Neutrophil (primary cell): ENCODE measurements around the gene CYBC1.

ENCODE experiments used
- H3K27ac ChIP-seq: fragments of 200-600 bp; sonication (generic); 2 replicates; pipeline ENCODE4 v1.5.1; 2016; ENCODE audit warnings: mild to moderate bottlenecking, moderate library complexity
- H3K27me3 ChIP-seq: fragments of 200-600 bp; sonication (generic); 2 replicates; pipeline ENCODE4 v1.6.0; 2016; ENCODE audit warnings: mild to moderate bottlenecking
- H3K36me3 ChIP-seq: fragments of 200-600 bp; sonication (generic); 2 replicates; pipeline ENCODE4 v1.5.1; 2017
- H3K4me1 ChIP-seq, 2 experiments: fragments of 200-600 bp in 1 of 2; sonication (generic) in 1 of 2; 1 replicate in 1 of 2; 2 replicates in 1 of 2; pipeline versions ENCODE4 v1.5.1 to v1.6.1; 2013 to 2016; ENCODE audit warnings: low read depth in 1 of 2, low read length in 1 of 2, mild to moderate bottlenecking in 1 of 2, moderate library complexity in 1 of 2; ENCODE audit not compliant: control insufficient read depth in 1 of 2, insufficient read depth in 1 of 2
- H3K4me3 ChIP-seq, 2 experiments: fragments of 200-600 bp in 1 of 2; sonication (generic) in 1 of 2; 1 replicate in 1 of 2; 2 replicates in 1 of 2; pipeline ENCODE4 v1.5.1; 2013 to 2016; ENCODE audit warnings: low read depth in 1 of 2, low read length in 1 of 2, mild to moderate bottlenecking in 1 of 2, moderate library complexity in 1 of 2
- H3K9me3 ChIP-seq: fragments of 200-600 bp; sonication (generic); 2 replicates; pipeline ENCODE4 v1.5.1; 2016
- TF ChIP-seq, protein P1 (sequence below): fragments of 200-600 bp; sonication (generic); IDR thresholded peaks from 2 replicates; pipeline ENCODE4 v1.5.1; 2016; ENCODE audit warnings: antibody characterized with exemption

The CYBC1 gene

DNA sequence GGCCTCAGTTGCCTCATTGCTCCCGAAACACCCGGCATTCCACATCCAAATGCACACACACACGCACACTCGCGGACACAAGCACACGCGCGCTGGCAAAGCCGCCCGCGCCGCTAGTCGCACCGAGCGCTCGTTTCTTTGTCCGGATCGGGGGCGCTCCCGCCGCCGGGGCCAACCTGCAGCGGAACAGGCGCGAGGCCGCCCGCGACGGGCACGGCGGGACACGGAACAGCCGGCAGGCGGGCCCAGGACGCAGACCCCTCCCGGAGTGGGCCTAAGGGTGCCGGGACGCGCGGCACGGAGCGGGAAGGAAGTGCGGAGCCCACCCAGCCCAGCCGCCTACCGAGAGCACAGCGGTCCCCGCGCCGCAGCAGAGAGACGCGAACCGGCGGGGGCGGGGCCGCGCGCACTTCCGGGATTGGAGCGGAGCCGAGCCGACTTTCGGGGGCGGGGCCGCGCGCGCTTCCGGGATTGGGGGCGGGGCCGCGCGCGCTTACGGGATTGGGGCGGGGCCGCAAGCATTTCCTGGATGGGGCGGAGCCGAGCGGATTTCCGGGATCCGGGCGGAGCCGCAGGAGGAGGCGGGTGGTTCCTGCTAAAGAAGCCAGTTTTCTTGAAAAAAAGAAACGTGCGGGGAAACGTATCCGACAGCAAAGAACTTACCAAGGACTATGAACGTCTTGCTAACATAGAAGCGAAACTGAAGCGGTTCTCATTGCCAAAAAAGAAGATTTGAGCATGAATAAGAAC is at the start of gene CYBC1:
CYBC1 (minus strand) TSS at position 396 of the 750 bp plus-strand sequence. CDS start 1,498 bp downstream, outside the sequence.
- H3K27ac ChIP-seq = peak within 1 kb of the TSS; percentile 88
- no peaks in the 10 kb centered on the region for H3K27me3 ChIP-seq
- peaks cover 34 to 35% of the 10 kb centered on the region in 2 experiments for H3K4me1 ChIP-seq
- H3K36me3 ChIP-seq = peaks cover 23% of the 10 kb centered on the region
- TF ChIP-seq, protein P1, sequence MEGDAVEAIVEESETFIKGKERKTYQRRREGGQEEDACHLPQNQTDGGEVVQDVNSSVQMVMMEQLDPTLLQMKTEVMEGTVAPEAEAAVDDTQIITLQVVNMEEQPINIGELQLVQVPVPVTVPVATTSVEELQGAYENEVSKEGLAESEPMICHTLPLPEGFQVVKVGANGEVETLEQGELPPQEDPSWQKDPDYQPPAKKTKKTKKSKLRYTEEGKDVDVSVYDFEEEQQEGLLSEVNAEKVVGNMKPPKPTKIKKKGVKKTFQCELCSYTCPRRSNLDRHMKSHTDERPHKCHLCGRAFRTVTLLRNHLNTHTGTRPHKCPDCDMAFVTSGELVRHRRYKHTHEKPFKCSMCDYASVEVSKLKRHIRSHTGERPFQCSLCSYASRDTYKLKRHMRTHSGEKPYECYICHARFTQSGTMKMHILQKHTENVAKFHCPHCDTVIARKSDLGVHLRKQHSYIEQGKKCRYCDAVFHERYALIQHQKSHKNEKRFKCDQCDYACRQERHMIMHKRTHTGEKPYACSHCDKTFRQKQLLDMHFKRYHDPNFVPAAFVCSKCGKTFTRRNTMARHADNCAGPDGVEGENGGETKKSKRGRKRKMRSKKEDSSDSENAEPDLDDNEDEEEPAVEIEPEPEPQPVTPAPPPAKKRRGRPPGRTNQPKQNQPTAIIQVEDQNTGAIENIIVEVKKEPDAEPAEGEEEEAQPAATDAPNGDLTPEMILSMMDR = peak; percentile 54
- no peaks in the 10 kb centered on the region for H3K9me3 ChIP-seq
- peak within 1 kb of the TSS; percentile 99 to 100 for H3K4me3 ChIP-seq

DNA sequence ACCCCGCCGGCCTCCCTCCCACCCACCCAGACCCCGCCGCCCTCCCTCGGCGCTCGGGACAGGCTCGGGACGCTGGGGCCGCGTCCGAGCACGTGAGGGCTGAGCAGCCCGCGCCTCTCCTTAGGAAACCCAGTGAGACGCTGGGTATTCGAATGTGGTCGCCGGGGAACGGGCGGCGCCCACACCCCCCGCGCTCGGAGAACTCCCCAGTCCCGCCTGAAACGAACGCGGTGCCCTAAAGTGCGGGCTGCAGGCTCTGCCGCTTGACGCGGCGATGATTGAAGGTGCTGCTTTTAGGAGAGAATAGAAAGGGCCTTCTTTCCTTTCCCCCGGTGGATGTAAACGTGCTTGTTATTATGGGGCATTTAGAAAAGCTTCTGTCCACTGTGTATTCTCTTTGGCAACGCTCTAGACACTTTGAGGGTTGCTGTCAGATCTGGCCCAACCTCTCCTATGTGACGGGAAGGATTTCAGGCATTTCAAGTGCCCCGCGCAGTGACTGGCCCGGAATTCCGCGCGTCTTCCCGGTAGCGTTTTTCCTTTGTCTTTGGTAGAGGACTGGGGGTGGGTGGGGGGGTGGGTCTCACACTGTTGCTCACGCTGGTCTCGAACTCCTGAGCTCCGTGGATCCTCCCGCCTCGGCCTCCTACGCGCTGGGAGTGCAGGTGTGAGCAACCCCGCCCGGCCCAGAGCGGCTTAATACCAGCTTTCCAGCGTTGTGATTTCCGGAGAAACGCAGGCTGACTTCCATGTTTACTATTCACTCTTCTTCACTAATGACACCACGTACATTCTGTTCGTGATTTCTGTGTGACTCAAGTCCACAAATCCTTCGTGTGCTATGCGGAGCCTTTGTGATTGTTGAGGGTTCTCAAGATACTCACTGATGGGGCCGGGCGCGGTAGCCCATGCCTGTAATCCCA is 47.2 kb upstream of the CYBC1 start:
- Histone ChIP-seq H3K4me1 (peaks cover 19 to 22% of the 10 kb centered on the region in 2 experiments), H3K27ac (peak overlapping the region; percentile 83), H3K4me3 (peak overlapping the region; percentile 78 to 88), H3K36me3 (no peaks in the 10 kb centered on the region), H3K27me3 (no peaks in the 10 kb centered on the region), H3K9me3 (no peaks in the 10 kb centered on the region)
- TF ChIP-seq, protein P1 = no peak

DNA sequence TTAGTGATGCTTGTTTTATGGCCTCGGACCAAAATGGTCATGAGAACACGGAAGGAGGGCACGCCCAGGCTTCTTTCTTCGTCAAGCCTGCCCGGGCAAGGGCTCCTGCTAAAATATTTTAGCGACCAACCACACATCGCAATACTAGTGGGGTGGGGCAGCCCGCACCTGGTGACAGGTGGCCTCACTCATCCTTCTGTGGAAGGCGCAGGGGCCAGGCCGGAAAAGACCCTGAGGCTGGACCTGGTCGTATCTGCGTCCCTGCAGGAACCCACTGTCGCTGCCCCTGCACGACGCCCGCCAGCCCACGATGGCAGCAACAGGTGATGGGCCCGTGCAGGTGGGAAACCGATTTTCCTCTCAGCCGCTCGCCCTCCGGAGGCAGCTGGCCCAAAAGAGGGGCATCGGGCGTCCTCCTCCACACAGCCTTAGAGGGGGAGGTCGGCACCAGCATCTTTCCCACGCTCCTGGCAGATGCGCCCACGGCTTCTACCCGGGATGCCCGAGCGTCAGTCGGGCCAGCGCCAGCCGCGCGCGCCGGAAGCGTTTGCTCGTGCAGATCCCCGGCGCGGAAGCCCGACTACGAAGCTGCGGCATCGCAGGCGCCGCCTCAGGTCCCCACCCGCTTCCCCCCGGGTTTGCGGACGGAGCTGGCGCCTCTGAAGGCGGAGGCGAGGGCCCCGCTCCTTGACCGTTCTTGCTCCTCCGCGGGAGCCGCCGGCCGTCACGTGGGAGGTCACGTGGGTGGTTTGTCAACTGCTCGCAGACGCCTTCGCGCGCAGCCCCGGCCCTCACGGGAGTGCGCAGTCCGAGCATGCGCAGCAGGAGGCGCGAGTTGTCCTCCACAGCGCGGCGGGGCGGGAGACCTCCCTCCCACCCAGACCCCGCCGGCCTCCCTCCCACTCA is 46.2 kb upstream of the CYBC1 start:
- H3K27me3 ChIP-seq = no peaks in the 10 kb centered on the region

DNA sequence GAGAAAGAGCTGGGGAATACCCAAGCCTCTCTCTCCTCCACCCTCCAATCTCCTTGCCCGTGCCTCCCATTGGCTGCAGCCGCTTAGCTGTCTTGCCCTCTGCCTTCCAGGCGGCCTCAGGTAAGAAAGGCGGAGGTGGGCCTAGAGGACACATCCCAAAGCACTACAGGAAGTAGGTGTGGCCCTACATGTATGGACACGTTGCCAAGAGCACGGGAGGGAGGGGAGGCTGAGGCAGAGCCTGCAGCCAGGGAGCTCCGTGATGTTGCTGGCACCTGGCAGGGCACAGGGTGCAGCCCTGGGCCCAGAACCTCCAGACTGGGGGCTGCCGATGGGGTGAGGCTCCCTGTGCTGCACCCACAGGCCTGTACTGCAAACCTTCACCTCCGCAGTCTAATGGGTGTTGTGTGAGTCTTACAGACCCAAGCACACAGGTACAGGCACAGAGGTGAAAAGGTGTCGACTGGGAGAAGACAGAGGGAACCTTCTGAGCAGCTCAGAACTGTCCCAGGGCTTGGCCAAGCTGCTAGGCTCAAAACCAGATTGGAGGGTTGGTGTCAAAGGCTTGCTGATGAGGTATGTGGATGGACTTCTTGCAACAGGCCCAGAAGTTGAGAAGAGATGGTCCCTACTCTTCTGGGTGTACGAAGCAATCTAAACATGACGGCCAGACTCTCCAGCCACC is 45.4 kb upstream of the CYBC1 start:
- H3K27ac ChIP-seq = no peak overlapping the region

More for the DNA sequence above, 46.2 kb upstream of the CYBC1 start:
- Histone ChIP-seq H3K36me3 (no peaks in the 10 kb centered on the region), H3K9me3 (no peaks in the 10 kb centered on the region), H3K4me3 (peak overlapping the region; percentile 78 to 88), H3K4me1 (peaks cover 19 to 22% of the 10 kb centered on the region in 2 experiments), H3K27ac (peak overlapping the region; percentile 83)
- TF ChIP-seq, protein P1 = peak; percentile 45

More for the DNA sequence above, 45.4 kb upstream of the CYBC1 start:
- Histone ChIP-seq H3K36me3 (no peaks in the 10 kb centered on the region), H3K4me1 (peaks cover 19 to 22% of the 10 kb centered on the region in 2 experiments), H3K9me3 (no peaks in the 10 kb centered on the region), H3K4me3 (no peak overlapping the region), H3K27me3 (no peaks in the 10 kb centered on the region)
- TF ChIP-seq, protein P1 = no peak
